CD8-positive, alpha-beta memory T cell (primary cell): ENCODE measurements around the gene SSBP3. TPM values are rescaled to one million over a fixed set of nuclear protein-coding genes. Genes with fewer than 3 reads are reported as not detected.
"Not testable (repeated sequence)": the region's sequence is repeated elsewhere in the genome, so short reads cannot be mapped to it uniquely, and the experiment has no call there.

Experiments used
- CTCF ChIA-PET: fragments of 350-600 bp; sonication (Branson Sonifier 250); formaldehyde crosslinking; loops from one replicate; lab custom pipeline; 2021; ENCODE audit warnings: antibody characterized with exemption; lab: Charles Lee
- POLR2A ChIA-PET: fragments of 350-600 bp; sonication (Branson Sonifier 250); formaldehyde crosslinking; loops from one replicate; lab custom pipeline; 2021; ENCODE audit warnings: antibody characterized with exemption; lab: Charles Lee
- DNase-seq, 5 donors: peaks; one replicate each; pipeline versions ENCODE4 v3.0.0 to v3.0.0-alpha.2; 2020 to 2022; ENCODE audit warnings: mixed read lengths in 1 of 5
- H3K27ac ChIP-seq: one replicate; pipeline ENCODE4 v1.7.0; 2013; ENCODE audit warnings: low read depth, mild to moderate bottlenecking, low read length, moderate library complexity
- H3K27me3 ChIP-seq: 2 replicates; pipeline ENCODE4 v1.7.0; 2013; ENCODE audit warnings: low read length, mild to moderate bottlenecking; ENCODE audit not compliant: insufficient read depth, poor library complexity, severe bottlenecking
- H3K36me3 ChIP-seq: 2 replicates; pipeline ENCODE4 v1.7.0; 2013; ENCODE audit warnings: mild to moderate bottlenecking, low read length, moderate library complexity; ENCODE audit not compliant: insufficient read depth
- H3K4me1 ChIP-seq: 2 replicates; pipeline ENCODE4 v1.7.0; 2013; ENCODE audit warnings: mild to moderate bottlenecking, low read length, moderate library complexity; ENCODE audit not compliant: insufficient read depth
- H3K4me3 ChIP-seq: 2 replicates; pipeline ENCODE4 v1.7.0; 2013; ENCODE audit warnings: mild to moderate bottlenecking, low read length
- H3K9me3 ChIP-seq: 2 replicates; pipeline ENCODE4 v1.7.0; 2013; ENCODE audit warnings: mild to moderate bottlenecking, low read length
- H3K27ac Mint-ChIP-seq, 8 donors: one replicate each; pipeline ENCODE4 v1.8.0; 2020 to 2021; ENCODE audit warnings: mixed read lengths in 8 of 8, mild to moderate bottlenecking in 6 of 8, inconsistent platforms in 3 of 8, moderate library complexity in 3 of 8
- H3K27me3 Mint-ChIP-seq, 2 donors: one replicate each; pipeline ENCODE4 v1.8.0; 2020 to 2021; ENCODE audit warnings: mixed read lengths in 2 of 2, mild to moderate bottlenecking in 1 of 2, moderate library complexity in 1 of 2
- H3K36me3 Mint-ChIP-seq, 3 donors: one replicate each; pipeline ENCODE4 v1.8.0; 2020 to 2021; ENCODE audit warnings: mixed read lengths in 3 of 3, inconsistent platforms in 1 of 3, mild to moderate bottlenecking in 1 of 3
- H3K4me1 Mint-ChIP-seq, 3 donors: one replicate each; pipeline ENCODE4 v1.8.0; 2020 to 2021; ENCODE audit warnings: mixed read lengths in 3 of 3, inconsistent platforms in 1 of 3, mild to moderate bottlenecking in 1 of 3
- H3K4me3 Mint-ChIP-seq, 7 donors: one replicate each; pipeline ENCODE4 v1.8.0; 2020 to 2021; ENCODE audit warnings: mixed read lengths in 7 of 7, mild to moderate bottlenecking in 6 of 7, moderate library complexity in 4 of 7, inconsistent platforms in 2 of 7
- H3K9me3 Mint-ChIP-seq, 5 donors: one replicate each; pipeline ENCODE4 v1.8.0; 2020 to 2022; ENCODE audit warnings: mixed read lengths in 5 of 5, mild to moderate bottlenecking in 3 of 5, moderate library complexity in 2 of 5, inconsistent platforms in 1 of 5
- polyA plus RNA-seq: library from polyadenylated mRNA; unstranded; fragments of 300-500 nt; fragmentation: Illumina TruSeq; gene quantifications from one replicate; pipeline ENCODE4 v1.2.3, GENCODE V29; 2021
- total RNA-seq, 2 experiments: library from RNA; stranded (reverse); gene quantifications; one replicate each; pipeline ENCODE4 v1.2.3, GENCODE V29; 2021

Gene SSBP3
- total RNA-seq (10 to 100 TPM; 41.6 to 52.7 TPM), polyA plus RNA-seq (17.6 TPM)

GRCh38 chr1:54406339-54407153 is at the start of gene SSBP3:
Gene SSBP3, minus strand, starts transcription at chr1:54406394.
- Histone ChIP-seq H3K9me3 (no peaks in the 10 kb centered on the region), H3K27me3 (no peaks in the 10 kb centered on the region), H3K4me1 (peaks cover 62% of the 10 kb centered on the region), H3K27ac (peak within 1 kb of the TSS; percentile 84), H3K36me3 (peaks cover 2% of the 10 kb centered on the region), H3K4me3 (peak within 1 kb of the TSS; percentile 64)
- Mint-ChIP-seq H3K36me3 (peaks cover 0 to 28% (median 6%) of the 10 kb centered on the region in 3 donors), H3K4me3 (peak within 1 kb of the TSS; percentile 95 to 99 (median 97)), H3K4me1 (peaks cover 59 to 66% (median 61%) of the 10 kb centered on the region in 3 donors), H3K27me3 (peaks cover 0 to 5% of the 10 kb centered on the region in 2 donors), H3K27ac (peak within 1 kb of the TSS; percentile 91 to 98 (median 94)), H3K9me3 (no peaks in the 10 kb centered on the region)
- peak; percentile 86 to 93 (median 91) for DNase-seq
- POLR2A ChIA-PET = interaction anchor here (0.6 to 2.3 kb wide), 7 partner anchors 69 to 354 kb away, joined by 3 to 63 read pairs (median 4); partner anchors contain the start of genes CYB5RL and MRPL37
- CTCF ChIA-PET = interaction anchor here (0.7 to 5.7 kb wide), 7 partner anchors 15 to 207 kb away, joined by 3 to 71 read pairs (median 6); partner anchors contain the start of genes CYB5RL and MRPL37

DNA sequence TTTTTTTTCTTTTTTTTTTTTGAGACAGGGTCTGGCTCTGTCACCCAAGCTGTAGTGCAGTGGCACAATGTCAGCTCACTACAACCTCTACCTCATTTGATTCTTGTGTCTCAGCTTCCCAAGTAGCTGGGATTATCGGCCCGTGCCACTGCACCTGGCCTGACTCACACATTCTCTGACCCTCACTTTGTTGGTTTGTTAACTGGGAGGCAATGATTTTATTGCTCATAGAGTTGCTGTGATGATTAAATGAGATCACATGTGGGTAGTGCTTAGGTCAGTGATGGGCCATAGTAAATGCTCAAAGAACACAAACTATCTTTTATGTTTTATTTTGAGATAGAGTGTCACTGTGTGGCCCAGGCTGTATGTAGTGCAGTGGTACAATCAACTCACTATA is 47.3 kb upstream of the SSBP3 start:
- POLR2A ChIA-PET = no interaction called here
- peaks cover 0 to 4% of the 10 kb centered on the region in 2 donors for H3K27me3 Mint-ChIP-seq
- CTCF ChIA-PET = no interaction called here

GRCh38 chr1:54453022-54453421 is 46.8 kb upstream of the SSBP3 start:
- ChIA-PET CTCF (interaction anchor here (0.8 kb wide), 1 partner anchor 23 kb away, joined by 3 read pairs; no protein-coding TSS in a partner anchor), POLR2A (no interaction called here)
- Mint-ChIP-seq H3K36me3 (peaks cover 0 to 3% (median 3%) of the 10 kb centered on the region in 3 donors), H3K27ac (peak overlapping the region in 1 of 8 donors; percentile 75), H3K4me1 (peaks cover 4 to 12% (median 8%) of the 10 kb centered on the region in 3 donors), H3K27me3 (peaks cover 0 to 4% of the 10 kb centered on the region in 2 donors), H3K9me3 (peaks cover 0 to 3% (median 0%) of the 10 kb centered on the region in 5 donors), H3K4me3 (no peak overlapping the region)
- Histone ChIP-seq H3K27ac (no peak overlapping the region), H3K4me1 (no peaks in the 10 kb centered on the region), H3K27me3 (no peaks in the 10 kb centered on the region), H3K36me3 (no peaks in the 10 kb centered on the region), H3K4me3 (no peak overlapping the region), H3K9me3 (no peaks in the 10 kb centered on the region)
- DNase-seq = no peak

More for the DNA sequence above, 47.3 kb upstream of the SSBP3 start:
- Mint-ChIP-seq H3K36me3 (peaks cover 0 to 3% (median 3%) of the 10 kb centered on the region in 3 donors), H3K4me3 (no peak overlapping the region), H3K27ac (no peak overlapping the region), H3K9me3 (peaks cover 0 to 3% (median 1%) of the 10 kb centered on the region in 5 donors), H3K4me1 (peaks cover 4 to 14% (median 11%) of the 10 kb centered on the region in 3 donors)
- H3K4me1 ChIP-seq = no peaks in the 10 kb centered on the region
- no peak overlapping the region for H3K4me3 ChIP-seq
- H3K9me3 ChIP-seq = no peaks in the 10 kb centered on the region
- DNase-seq = no peak
- no peaks in the 10 kb centered on the region for H3K36me3 ChIP-seq
- H3K27me3 ChIP-seq = no peaks in the 10 kb centered on the region
- no peak overlapping the region for H3K27ac ChIP-seq

- DNase-seq, H3K27me3 Mint-ChIP-seq, H3K9me3 Mint-ChIP-seq, H3K4me3 Mint-ChIP-seq, H3K27ac ChIP-seq, H3K4me3 ChIP-seq, H3K4me1 ChIP-seq, H3K27me3 ChIP-seq, H3K27ac Mint-ChIP-seq, H3K36me3 Mint-ChIP-seq, POLR2A ChIA-PET, H3K36me3 ChIP-seq, H3K9me3 ChIP-seq, H3K4me1 Mint-ChIP-seq: not testable (repeated sequence)
- CTCF ChIA-PET = interaction anchor here (0.6 to 0.9 kb wide), 2 partner anchors 30 to 1904 kb away, joined by 3 read pairs; no protein-coding TSS in a partner anchor
Measured at GRCh38 chr1:54449431-54449830, 43.2 kb upstream of the SSBP3 start.

DNA sequence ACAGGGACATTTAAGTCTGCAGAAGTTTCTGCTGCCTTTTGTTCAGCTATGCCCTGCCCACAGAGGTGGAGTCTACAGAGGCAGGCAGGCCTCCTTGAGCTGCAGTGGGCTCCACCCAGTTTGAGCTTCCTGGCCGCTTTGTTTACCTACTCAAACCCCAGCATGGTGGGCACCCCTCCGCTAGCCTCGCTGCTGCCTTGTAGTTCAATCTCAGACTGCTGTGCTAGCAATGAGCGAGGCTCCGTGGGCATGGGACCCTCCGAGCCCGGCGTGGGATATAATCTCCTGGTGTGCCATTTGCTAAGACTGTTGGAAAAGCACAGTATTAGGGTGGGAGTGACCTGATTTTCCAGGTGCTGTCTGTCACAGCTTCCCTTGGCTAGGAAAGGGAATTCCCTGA is 42.6 kb upstream of the SSBP3 start:
- POLR2A ChIA-PET, H3K27ac ChIP-seq: not testable (repeated sequence)

GRCh38 chr1:54447081-54447480 is 40.9 kb upstream of the SSBP3 start:
- H3K4me1 Mint-ChIP-seq, CTCF ChIA-PET, DNase-seq, POLR2A ChIA-PET, H3K27me3 ChIP-seq, H3K27me3 Mint-ChIP-seq, H3K36me3 ChIP-seq, H3K9me3 Mint-ChIP-seq, H3K4me3 ChIP-seq, H3K36me3 Mint-ChIP-seq, H3K4me1 ChIP-seq, H3K4me3 Mint-ChIP-seq, H3K9me3 ChIP-seq, H3K27ac ChIP-seq: not testable (repeated sequence)
- peak overlapping the region in 1 of 8 donors; percentile 17 for H3K27ac Mint-ChIP-seq

More for the DNA sequence above, 42.6 kb upstream of the SSBP3 start:
- H3K27ac Mint-ChIP-seq, H3K27me3 ChIP-seq, H3K9me3 ChIP-seq, H3K27me3 Mint-ChIP-seq, CTCF ChIA-PET, H3K9me3 Mint-ChIP-seq, H3K36me3 Mint-ChIP-seq, H3K4me1 ChIP-seq, H3K4me3 ChIP-seq, H3K4me1 Mint-ChIP-seq, H3K36me3 ChIP-seq, H3K4me3 Mint-ChIP-seq, DNase-seq: not testable (repeated sequence)

DNA sequence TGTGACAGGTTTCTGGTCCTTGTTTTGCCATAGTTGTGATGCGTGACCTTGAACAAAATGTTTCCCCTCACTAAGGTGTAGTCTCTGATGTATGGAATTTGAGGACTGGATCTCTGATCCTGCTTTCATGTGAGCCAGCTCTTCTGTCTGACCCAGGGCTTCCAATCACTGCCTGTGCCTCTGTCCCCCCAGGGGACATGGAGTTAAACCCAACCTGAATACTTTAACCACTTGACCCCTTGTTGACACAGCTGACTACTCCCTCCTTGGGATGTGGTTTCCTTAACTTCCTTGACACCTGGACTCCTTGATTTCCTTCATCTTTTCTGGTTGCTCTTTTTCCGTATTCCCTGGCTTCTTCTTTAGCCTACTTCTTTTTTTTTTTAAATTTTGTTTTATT is 36.0 kb upstream of the SSBP3 start:
- peaks cover 0 to 3% (median 0%) of the 10 kb centered on the region in 5 donors for H3K9me3 Mint-ChIP-seq
- ChIA-PET CTCF (interaction anchor here (0.8 to 1.5 kb wide), 2 partner anchors 14 to 46 kb away, joined by 3 read pairs; no protein-coding TSS in a partner anchor), POLR2A (no interaction called here)
- Histone ChIP-seq H3K36me3 (no peaks in the 10 kb centered on the region), H3K27me3 (no peaks in the 10 kb centered on the region), H3K9me3 (no peaks in the 10 kb centered on the region), H3K4me1 (no peaks in the 10 kb centered on the region), H3K27ac (no peak overlapping the region), H3K4me3 (no peak overlapping the region)
- H3K27me3 Mint-ChIP-seq = peaks cover 0 to 2% of the 10 kb centered on the region in 2 donors
- peak overlapping the region in 1 of 8 donors; percentile 73 for H3K27ac Mint-ChIP-seq
- H3K36me3 Mint-ChIP-seq = peaks cover 0 to 8% (median 2%) of the 10 kb centered on the region in 3 donors
- no peak overlapping the region for H3K4me3 Mint-ChIP-seq
- peaks cover 0 to 3% (median 0%) of the 10 kb centered on the region in 3 donors for H3K4me1 Mint-ChIP-seq
- DNase-seq = no peak
